Colonic mucosa (tissue), 4 donors: ENCODE results near the gene BAZ2B. TPM values are rescaled to one million over a fixed set of nuclear protein-coding genes. Genes with fewer than 3 reads are reported as not detected.
"Not testable (repeated sequence)": the region's sequence is repeated elsewhere in the genome, so short reads cannot be mapped to it uniquely, and the experiment has no call there.

Experiments
- DNase-seq: peaks from one replicate; pipeline ENCODE4 v3.0.0-alpha.2; 2020
- H3K27ac ChIP-seq: fragments of 200-600 bp; one replicate; pipeline ENCODE4 v1.8.0; 2021
- H3K27me3 ChIP-seq: fragments of 200-600 bp; one replicate; pipeline ENCODE4 v1.8.0; 2021
- H3K36me3 ChIP-seq: fragments of 200-600 bp; one replicate; pipeline ENCODE4 v1.8.0; 2021
- H3K4me1 ChIP-seq: fragments of 200-600 bp; one replicate; pipeline ENCODE4 v1.8.0; 2021; ENCODE audit warnings: mild to moderate bottlenecking
- H3K4me3 ChIP-seq: fragments of 200-600 bp; one replicate; pipeline ENCODE4 v1.8.0; 2021
- H3K9ac ChIP-seq, 2 donors: one replicate each; pipeline ENCODE4 v1.7.0; 2013; ENCODE audit warnings: control low read depth in 2 of 2, low read depth in 2 of 2, low read length in 2 of 2
- H3K9me3 ChIP-seq: fragments of 200-600 bp; one replicate; pipeline ENCODE4 v1.8.0; 2021
- intact Hi-C: fragments of 100-400 bp; cut with DNase I; formaldehyde crosslinking; loops from one replicate; pipeline ENCODE4 v1.14.1; 2022
- total RNA-seq, 2 donors: library from RNA; stranded (reverse); fragmentation: NEBNext Ultra II Directional in 1 of 2; extraction: Animal tissue kit (Norgen Biotek cat#: 25700) in 1 of 2; gene quantifications; one replicate each; pipeline ENCODE4 v1.2.1, GENCODE V29; 2021
- TF ChIP-seq, protein P1 (sequence below): fragments of 200-600 bp; IDR thresholded peaks from one replicate; pipeline ENCODE4 v1.8.0; 2022; ENCODE audit warnings: antibody characterized with exemption, mild to moderate bottlenecking
- donor health status: healthy.
- donor health status: DM: no; HTN: no; CAD: no.
- donor health status: DM: no; HTN: no; CAD: no.

Gene BAZ2B
- total RNA-seq, 2 donors from 2014 or later, result 36.7 to 60.9 TPM

DNA sequence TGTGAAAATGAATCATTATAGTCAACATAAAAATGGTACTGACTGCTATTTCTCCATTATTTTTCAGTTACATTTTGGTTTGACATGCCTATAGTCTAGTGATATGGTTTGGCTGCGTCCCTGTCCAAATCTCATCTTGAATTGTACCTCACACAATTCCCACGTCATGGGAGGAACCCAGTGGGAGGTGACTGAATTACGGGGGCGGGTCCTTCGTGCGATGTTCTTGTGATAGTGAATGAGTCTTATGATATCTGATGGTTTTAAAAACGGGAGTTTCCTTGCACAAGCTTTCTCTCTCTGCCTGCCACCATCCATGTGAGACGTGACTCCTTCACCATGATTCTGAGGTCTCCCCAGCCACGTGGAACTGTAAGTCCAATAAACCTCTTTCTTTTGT lies 70.3 kb downstream of the BAZ2B start:
- Histone ChIP-seq H3K9me3 (no peaks in the 10 kb centered on the region), H3K27me3 (no peaks in the 10 kb centered on the region), H3K36me3 (no peaks in the 10 kb centered on the region), H3K4me1 (no peaks in the 10 kb centered on the region), H3K4me3 (no peak overlapping the region), H3K9ac (no peak overlapping the region), H3K27ac (no peak overlapping the region)
- TF ChIP-seq, protein P1, sequence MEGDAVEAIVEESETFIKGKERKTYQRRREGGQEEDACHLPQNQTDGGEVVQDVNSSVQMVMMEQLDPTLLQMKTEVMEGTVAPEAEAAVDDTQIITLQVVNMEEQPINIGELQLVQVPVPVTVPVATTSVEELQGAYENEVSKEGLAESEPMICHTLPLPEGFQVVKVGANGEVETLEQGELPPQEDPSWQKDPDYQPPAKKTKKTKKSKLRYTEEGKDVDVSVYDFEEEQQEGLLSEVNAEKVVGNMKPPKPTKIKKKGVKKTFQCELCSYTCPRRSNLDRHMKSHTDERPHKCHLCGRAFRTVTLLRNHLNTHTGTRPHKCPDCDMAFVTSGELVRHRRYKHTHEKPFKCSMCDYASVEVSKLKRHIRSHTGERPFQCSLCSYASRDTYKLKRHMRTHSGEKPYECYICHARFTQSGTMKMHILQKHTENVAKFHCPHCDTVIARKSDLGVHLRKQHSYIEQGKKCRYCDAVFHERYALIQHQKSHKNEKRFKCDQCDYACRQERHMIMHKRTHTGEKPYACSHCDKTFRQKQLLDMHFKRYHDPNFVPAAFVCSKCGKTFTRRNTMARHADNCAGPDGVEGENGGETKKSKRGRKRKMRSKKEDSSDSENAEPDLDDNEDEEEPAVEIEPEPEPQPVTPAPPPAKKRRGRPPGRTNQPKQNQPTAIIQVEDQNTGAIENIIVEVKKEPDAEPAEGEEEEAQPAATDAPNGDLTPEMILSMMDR, result no peak
- intact Hi-C loops, result no loop called here
- no peak for DNase-seq

- no peak for DNase-seq
- Histone ChIP-seq H3K9ac (no peak overlapping the region), H3K27me3 (no peaks in the 10 kb centered on the region), H3K36me3 (no peaks in the 10 kb centered on the region), H3K9me3 (no peaks in the 10 kb centered on the region), H3K27ac (no peak overlapping the region), H3K4me1 (no peaks in the 10 kb centered on the region), H3K4me3 (no peak overlapping the region)
- TF ChIP-seq, protein P1, result no peak
- intact Hi-C loops, result no loop called here
Observed at GRCh38 chr2:159545085-159545484, 71.3 kb downstream of the BAZ2B start.

DNA sequence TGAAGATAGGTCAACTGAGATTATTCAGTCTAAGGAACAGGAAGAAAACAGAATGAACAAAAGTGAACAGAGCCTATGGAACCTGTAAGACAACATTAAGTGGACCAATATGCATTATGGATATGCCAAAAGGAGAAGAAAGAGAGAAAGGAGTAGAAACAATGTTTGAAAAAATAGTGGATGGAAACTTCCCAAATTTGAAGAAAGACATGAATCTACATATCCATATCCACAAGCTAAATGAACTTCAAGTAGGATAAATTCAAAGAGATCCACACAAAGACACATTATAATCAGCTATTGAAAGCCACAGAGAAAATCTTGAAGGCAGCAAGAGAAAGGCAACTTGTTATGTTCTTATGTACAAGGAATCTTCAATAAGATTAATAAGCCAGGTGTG lies 74.2 kb downstream of the BAZ2B start:
- Histone ChIP-seq H3K36me3 (no peaks in the 10 kb centered on the region), H3K9me3 (no peaks in the 10 kb centered on the region), H3K9ac (no peak overlapping the region), H3K4me1 (no peaks in the 10 kb centered on the region), H3K27ac (no peak overlapping the region), H3K27me3 (no peaks in the 10 kb centered on the region), H3K4me3 (no peak overlapping the region)
- TF ChIP-seq, protein P1, result no peak
- DNase-seq, result no peak
- intact Hi-C loops, result no loop called here

- no peaks in the 10 kb centered on the region for H3K27me3 ChIP-seq
- intact Hi-C loops, result no loop called here
- no peak for DNase-seq
- no peak overlapping the region for H3K9ac ChIP-seq
- no peak overlapping the region for H3K4me3 ChIP-seq
- no peaks in the 10 kb centered on the region for H3K9me3 ChIP-seq
- no peak overlapping the region for H3K27ac ChIP-seq
- H3K4me1 ChIP-seq, result no peaks in the 10 kb centered on the region
- TF ChIP-seq, protein P1, result no peak
- H3K36me3 ChIP-seq, result no peaks in the 10 kb centered on the region
Observed at GRCh38 chr2:159539701-159540100, 76.6 kb downstream of the BAZ2B start.

DNA sequence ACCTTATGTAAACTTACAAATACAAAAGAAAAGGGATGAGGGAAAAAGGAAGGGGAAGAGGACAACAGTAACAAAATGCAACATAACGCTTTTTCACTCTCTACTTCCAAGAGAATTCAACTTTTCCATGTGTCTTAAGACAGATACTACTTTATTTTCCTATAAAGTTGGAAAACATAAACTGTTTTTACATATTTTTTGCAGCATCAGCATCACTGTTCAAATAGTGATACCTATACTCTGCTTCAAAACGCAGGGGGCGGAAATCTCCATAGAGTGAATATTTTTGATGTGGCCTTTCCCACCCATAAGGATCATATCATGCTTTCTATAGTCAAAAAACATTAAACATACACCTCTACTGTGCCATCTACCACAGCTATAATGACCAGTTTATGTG lies 77.5 kb downstream of the BAZ2B start:
- H3K4me1 ChIP-seq, result no peaks in the 10 kb centered on the region
- H3K36me3 ChIP-seq, result no peaks in the 10 kb centered on the region
- DNase-seq, result no peak
- H3K9ac ChIP-seq, result no peak overlapping the region
- intact Hi-C loops, result no loop called here
- TF ChIP-seq, protein P1, result no peak
- H3K4me3 ChIP-seq, result no peak overlapping the region
- H3K27me3 ChIP-seq, result no peaks in the 10 kb centered on the region
- H3K9me3 ChIP-seq, result no peaks in the 10 kb centered on the region
- no peak overlapping the region for H3K27ac ChIP-seq

- not testable (repeated sequence) for DNase-seq, H3K36me3 ChIP-seq
Observed at GRCh38 chr2:159535261-159535660, 81.1 kb downstream of the BAZ2B start.

More at GRCh38 chr2:159535261-159535660, 81.1 kb downstream of the BAZ2B start:
- intact Hi-C loops, H3K9me3 ChIP-seq, H3K4me3 ChIP-seq, H3K27me3 ChIP-seq, H3K4me1 ChIP-seq, H3K27ac ChIP-seq, H3K9ac ChIP-seq: not testable (repeated sequence)
